Type B pancreatic cell (in vitro differentiated cells): ENCODE data around the gene GCAT. TPM values are rescaled to one million over a fixed set of nuclear protein-coding genes. Genes with fewer than 3 reads are reported as not detected.

Experiments used
- DNase-seq: peaks from one replicate; pipeline ENCODE4 v3.0.0; 2021; ENCODE audit warnings: mixed read lengths; ENCODE audit not compliant: unreplicated experiment; ENCODE audit errors: extremely low spot score
- H3K27ac Mint-ChIP-seq: 2 replicates; pipeline ENCODE4 v1.8.0; 2021; ENCODE audit warnings: mild to moderate bottlenecking, mixed read lengths
- H3K27me3 Mint-ChIP-seq: 2 replicates; pipeline ENCODE4 v1.8.0; 2021; ENCODE audit warnings: mixed read lengths
- H3K36me3 Mint-ChIP-seq: 2 replicates; pipeline ENCODE4 v1.8.0; 2021; ENCODE audit warnings: mixed read lengths
- H3K4me1 Mint-ChIP-seq: one replicate; pipeline ENCODE4 v1.8.0; 2021; ENCODE audit warnings: mixed read lengths; ENCODE audit not compliant: unreplicated experiment
- H3K4me3 Mint-ChIP-seq: 2 replicates; pipeline ENCODE4 v1.8.0; 2021; ENCODE audit warnings: mild to moderate bottlenecking, mixed read lengths
- H3K9me3 Mint-ChIP-seq: 2 replicates; pipeline ENCODE4 v1.8.0; 2021; ENCODE audit warnings: mixed read lengths
- total RNA-seq: library from RNA; stranded (reverse); gene quantifications from 2 replicates; pipeline ENCODE4 v1.2.1, GENCODE V29; 2021; ENCODE audit warnings: low replicate concordance
- TF ChIP-seq, protein P1 (sequence below): fragments of 200-600 bp; sonication (generic); conservative IDR thresholded peaks from 2 replicates; pipeline ENCODE4 v1.5.0; 2021; ENCODE audit warnings: antibody characterized with exemption, mild to moderate bottlenecking

Gene GCAT
- total RNA-seq, 1 donor from 2014 or later: 27.4 TPM

DNA sequence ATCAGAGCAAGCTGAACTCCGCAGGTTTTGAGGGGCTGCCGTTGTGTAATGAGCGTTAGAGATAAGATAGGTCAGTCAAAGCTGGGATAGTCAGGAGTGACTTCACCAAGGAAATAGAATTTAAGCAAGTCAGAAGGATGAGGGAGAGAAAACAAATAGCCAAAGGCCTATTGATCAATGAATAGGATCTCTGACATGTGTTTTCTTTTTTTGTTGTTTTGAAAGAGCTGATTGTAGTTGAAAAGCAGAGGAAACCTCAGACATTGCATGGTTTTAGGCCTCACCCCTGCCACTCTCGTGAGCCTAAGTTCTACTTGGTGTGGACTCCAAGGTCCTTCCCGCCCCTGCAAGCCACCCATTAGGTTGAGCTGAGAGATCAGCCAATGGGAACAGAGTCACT is 44.7 kb downstream of the GCAT start:
- Mint-ChIP-seq H3K9me3 (peaks cover 4% of the 10 kb centered on the region), H3K4me1 (peaks cover 19% of the 10 kb centered on the region), H3K27ac (no peak overlapping the region), H3K36me3 (peaks cover 43% of the 10 kb centered on the region), H3K4me3 (no peak overlapping the region), H3K27me3 (no peaks in the 10 kb centered on the region)
- DNase-seq: no peak
- TF ChIP-seq, protein P1, sequence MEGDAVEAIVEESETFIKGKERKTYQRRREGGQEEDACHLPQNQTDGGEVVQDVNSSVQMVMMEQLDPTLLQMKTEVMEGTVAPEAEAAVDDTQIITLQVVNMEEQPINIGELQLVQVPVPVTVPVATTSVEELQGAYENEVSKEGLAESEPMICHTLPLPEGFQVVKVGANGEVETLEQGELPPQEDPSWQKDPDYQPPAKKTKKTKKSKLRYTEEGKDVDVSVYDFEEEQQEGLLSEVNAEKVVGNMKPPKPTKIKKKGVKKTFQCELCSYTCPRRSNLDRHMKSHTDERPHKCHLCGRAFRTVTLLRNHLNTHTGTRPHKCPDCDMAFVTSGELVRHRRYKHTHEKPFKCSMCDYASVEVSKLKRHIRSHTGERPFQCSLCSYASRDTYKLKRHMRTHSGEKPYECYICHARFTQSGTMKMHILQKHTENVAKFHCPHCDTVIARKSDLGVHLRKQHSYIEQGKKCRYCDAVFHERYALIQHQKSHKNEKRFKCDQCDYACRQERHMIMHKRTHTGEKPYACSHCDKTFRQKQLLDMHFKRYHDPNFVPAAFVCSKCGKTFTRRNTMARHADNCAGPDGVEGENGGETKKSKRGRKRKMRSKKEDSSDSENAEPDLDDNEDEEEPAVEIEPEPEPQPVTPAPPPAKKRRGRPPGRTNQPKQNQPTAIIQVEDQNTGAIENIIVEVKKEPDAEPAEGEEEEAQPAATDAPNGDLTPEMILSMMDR: no peak

DNA sequence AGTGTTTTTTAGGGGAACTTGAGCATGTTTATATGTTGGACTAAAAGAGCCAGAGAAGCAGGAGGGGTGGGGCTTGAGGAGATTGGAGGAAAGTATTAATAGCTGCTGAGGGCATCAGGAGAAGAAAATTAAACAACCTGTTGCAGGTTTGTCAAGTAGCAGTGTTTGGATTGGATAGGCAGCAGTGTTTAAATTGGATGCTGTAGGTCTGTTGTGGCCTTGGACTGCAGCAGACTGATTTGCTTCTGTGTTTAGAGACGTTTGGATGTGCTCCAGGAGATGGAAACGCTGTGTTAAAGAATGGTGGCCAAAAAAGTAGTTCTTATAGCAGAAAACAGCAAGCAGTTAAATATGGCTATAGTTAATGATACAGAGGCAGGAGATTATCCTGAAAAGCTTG is 47.2 kb downstream of the GCAT start:
- Mint-ChIP-seq H3K4me1 (peaks cover 9% of the 10 kb centered on the region), H3K36me3 (peaks cover 39% of the 10 kb centered on the region), H3K4me3 (no peak overlapping the region), H3K27ac (peak overlapping the region; percentile 9), H3K27me3 (no peaks in the 10 kb centered on the region), H3K9me3 (no peaks in the 10 kb centered on the region)
- TF ChIP-seq, protein P1: no peak
- no peak for DNase-seq

DNA sequence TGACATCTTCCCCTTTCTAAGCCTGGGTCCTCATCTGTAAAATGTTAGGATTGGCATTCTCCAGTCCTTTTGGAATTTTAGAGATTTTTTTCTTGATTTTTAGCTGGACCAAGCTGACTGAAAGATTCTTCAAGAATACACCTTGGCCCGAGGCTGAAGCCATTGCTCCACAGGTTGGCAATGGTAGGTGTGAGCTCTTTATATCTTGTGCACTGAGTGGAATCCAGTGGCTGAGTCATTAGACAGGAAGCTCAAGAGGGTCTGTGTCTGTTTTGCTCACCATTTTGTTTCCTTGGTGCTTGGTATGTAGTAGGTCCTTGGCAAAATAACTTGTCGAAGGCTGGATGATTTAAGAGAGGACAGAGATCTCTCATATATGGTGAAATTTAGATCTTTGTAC is 47.7 kb downstream of the GCAT start:
- H3K9me3 Mint-ChIP-seq: no peaks in the 10 kb centered on the region
- no peaks in the 10 kb centered on the region for H3K27me3 Mint-ChIP-seq
- peak overlapping the region; percentile 35 for H3K27ac Mint-ChIP-seq
- H3K36me3 Mint-ChIP-seq: peaks cover 40% of the 10 kb centered on the region
- TF ChIP-seq, protein P1: no peak
- DNase-seq: no peak
- H3K4me1 Mint-ChIP-seq: peaks cover 8% of the 10 kb centered on the region
- no peak overlapping the region for H3K4me3 Mint-ChIP-seq

DNA sequence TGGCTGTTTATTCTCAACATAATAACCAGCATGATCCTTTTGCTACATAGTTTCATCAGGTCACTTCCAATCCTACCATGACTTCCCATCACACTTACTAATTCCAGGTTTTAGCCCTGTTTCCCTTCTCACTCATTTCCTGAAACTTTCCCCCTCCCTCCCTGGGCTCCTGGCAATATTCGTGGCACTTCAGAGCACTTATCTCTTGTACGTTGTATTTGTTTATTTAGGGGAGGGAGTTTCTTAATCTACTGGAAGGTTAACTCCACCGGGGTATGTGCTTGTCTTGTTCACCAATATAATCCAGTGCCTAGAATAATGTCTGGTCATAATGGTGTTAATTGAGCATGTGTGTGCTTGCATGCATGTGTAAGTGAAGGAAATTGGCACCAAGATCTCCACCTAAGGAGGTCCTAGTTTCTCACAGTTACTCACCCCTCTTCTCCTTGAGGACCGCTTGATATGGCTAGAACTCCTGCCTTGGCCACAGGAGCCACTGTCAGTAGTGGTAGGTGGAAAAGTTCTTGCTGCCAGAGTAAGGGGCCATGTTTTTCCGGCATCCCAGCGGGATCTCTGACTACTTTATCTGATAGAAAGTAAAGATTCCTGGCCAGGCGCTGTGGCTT is 53.2 kb downstream of the GCAT start:
- H3K27ac Mint-ChIP-seq: peak overlapping the region; percentile 3
- no peak overlapping the region for H3K4me3 Mint-ChIP-seq
- H3K4me1 Mint-ChIP-seq: peaks cover 10% of the 10 kb centered on the region
- DNase-seq: no peak
- H3K27me3 Mint-ChIP-seq: no peaks in the 10 kb centered on the region
- TF ChIP-seq, protein P1: no peak
- peaks cover 37% of the 10 kb centered on the region for H3K36me3 Mint-ChIP-seq
- H3K9me3 Mint-ChIP-seq: no peaks in the 10 kb centered on the region

DNA sequence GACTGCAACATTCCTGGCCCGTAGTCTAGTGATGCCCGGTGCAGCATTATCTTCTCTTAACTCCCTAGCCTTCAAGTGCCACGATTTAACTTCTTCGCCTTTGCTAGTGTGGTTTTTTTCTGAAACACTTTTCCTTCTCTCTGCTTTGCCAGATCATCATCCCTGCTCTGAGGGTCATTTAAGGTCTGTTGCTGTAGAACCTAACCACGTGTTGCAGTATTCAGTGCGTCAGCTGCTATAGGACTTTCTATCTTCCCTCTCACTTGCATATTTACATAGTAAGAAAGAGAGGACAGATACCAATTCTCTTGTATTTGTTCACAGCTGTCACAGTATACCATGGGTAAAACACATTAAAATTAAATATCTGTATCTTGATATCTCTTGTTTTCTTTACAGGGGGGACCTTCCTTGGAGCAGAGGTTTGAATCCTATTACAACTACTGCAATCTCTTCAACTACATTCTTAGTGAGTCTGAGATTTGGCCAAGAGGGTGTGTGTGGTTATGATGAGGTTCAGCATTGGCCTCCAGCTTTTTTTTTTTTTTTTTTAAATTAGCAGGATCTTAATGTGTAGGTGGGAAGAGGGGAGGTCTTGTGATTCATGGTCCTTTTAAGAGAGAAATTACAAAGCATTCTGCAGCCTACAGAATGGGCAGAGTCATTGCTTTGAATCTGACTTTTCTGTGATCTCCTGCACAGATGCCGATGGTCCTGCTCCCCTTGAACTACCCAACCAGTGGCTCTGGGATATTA is 55.0 kb downstream of the GCAT start:
- peaks cover 10% of the 10 kb centered on the region for H3K4me1 Mint-ChIP-seq
- DNase-seq: no peak
- no peaks in the 10 kb centered on the region for H3K27me3 Mint-ChIP-seq
- peak overlapping the region; percentile 74 for H3K27ac Mint-ChIP-seq
- TF ChIP-seq, protein P1: no peak
- H3K9me3 Mint-ChIP-seq: no peaks in the 10 kb centered on the region
- H3K36me3 Mint-ChIP-seq: peaks cover 37% of the 10 kb centered on the region
- H3K4me3 Mint-ChIP-seq: peak overlapping the region; percentile 17
